HL-60 (cell line): ENCODE measurements around the gene GSTO1. TPM values are rescaled to one million over a fixed set of nuclear protein-coding genes. Genes with fewer than 3 reads are reported as not detected.

Experiments used
- DNase-seq, 2 experiments: peaks; one replicate each; pipeline ENCODE4 v3.0.0-alpha.2; 2010 to 2020; ENCODE audit warnings: low read depth in 1 of 2, low spot score in 1 of 2
- H3K27ac ChIP-seq: fragments of 250-450 bp; sonication (Bioruptor Pico); replicated peaks from 2 replicates; pipeline ENCODE4 v1.5.1; 2020; ENCODE audit warnings: mild to moderate bottlenecking, moderate library complexity
- H3K27me3 ChIP-seq: fragments of 250-450 bp; sonication (Bioruptor Pico); 2 replicates; pipeline ENCODE4 v1.5.1; 2021; ENCODE audit warnings: mild to moderate bottlenecking, moderate library complexity; ENCODE audit not compliant: insufficient read depth, poor library complexity, severe bottlenecking
- H3K4me3 ChIP-seq: replicated peaks from 2 replicates; pipeline ENCODE4 v1.5.1; 2011; ENCODE audit warnings: mild to moderate bottlenecking, control low read depth, low read length; ENCODE audit not compliant: insufficient read depth
- GABPA ChIP-seq: IDR thresholded peaks from 2 replicates; pipeline ENCODE4 v1.6.1; 2012; ENCODE audit warnings: low read depth
- POLR2AphosphoS5 ChIP-seq: IDR thresholded peaks from 2 replicates; pipeline ENCODE4 v1.6.1; 2012; ENCODE audit warnings: low read depth
- SPI1 ChIP-seq: IDR thresholded peaks from 2 replicates; pipeline ENCODE4 v1.6.1; 2012; ENCODE audit warnings: low read depth, mild to moderate bottlenecking, borderline replicate concordance
- microRNA-seq: library from miRNA; unstranded; fragments of <30 nt; microRNA quantifications from one replicate; pipeline ENCODE4, GENCODE V29; 2018
- TF ChIP-seq, protein P1 (sequence below): IDR thresholded peaks from one replicate; pipeline ENCODE4 v1.5.1; 2011; ENCODE audit warnings: low read length, control low read depth, inconsistent platforms; ENCODE audit not compliant: insufficient read depth
- TF ChIP-seq, protein P2 (sequence below): IDR thresholded peaks from 2 replicates; pipeline ENCODE4 v1.6.1; 2012; ENCODE audit warnings: low read depth; ENCODE audit not compliant: insufficient replicate concordance

GSTO1 gene

DNA sequence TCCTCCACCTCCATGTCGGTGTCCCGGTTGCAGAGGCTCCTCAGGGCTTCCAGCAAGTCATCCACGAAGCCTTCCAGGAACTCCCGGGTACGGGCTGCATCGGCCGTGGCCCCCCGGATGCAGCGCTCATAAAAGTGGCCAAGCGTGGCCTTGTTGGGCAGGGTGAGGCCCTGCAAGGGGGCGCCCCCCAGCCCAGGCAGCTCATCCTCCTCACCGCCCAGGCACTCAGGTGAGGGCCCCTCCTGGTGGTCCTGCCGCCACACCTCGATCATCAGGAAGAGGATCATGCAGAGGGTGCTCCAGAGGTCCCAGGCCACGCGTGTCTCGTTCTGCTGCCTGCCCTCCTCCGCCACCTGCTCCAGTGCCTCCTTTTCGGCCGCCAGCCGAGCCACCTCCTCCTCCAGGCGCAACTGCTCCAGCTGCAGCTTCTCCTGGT is 60.8 kb downstream of the GSTO1 start:
- TF ChIP-seq, protein P1, sequence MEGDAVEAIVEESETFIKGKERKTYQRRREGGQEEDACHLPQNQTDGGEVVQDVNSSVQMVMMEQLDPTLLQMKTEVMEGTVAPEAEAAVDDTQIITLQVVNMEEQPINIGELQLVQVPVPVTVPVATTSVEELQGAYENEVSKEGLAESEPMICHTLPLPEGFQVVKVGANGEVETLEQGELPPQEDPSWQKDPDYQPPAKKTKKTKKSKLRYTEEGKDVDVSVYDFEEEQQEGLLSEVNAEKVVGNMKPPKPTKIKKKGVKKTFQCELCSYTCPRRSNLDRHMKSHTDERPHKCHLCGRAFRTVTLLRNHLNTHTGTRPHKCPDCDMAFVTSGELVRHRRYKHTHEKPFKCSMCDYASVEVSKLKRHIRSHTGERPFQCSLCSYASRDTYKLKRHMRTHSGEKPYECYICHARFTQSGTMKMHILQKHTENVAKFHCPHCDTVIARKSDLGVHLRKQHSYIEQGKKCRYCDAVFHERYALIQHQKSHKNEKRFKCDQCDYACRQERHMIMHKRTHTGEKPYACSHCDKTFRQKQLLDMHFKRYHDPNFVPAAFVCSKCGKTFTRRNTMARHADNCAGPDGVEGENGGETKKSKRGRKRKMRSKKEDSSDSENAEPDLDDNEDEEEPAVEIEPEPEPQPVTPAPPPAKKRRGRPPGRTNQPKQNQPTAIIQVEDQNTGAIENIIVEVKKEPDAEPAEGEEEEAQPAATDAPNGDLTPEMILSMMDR = no peak
- TF ChIP-seq GABPA = no peak
- TF ChIP-seq, protein P2, sequence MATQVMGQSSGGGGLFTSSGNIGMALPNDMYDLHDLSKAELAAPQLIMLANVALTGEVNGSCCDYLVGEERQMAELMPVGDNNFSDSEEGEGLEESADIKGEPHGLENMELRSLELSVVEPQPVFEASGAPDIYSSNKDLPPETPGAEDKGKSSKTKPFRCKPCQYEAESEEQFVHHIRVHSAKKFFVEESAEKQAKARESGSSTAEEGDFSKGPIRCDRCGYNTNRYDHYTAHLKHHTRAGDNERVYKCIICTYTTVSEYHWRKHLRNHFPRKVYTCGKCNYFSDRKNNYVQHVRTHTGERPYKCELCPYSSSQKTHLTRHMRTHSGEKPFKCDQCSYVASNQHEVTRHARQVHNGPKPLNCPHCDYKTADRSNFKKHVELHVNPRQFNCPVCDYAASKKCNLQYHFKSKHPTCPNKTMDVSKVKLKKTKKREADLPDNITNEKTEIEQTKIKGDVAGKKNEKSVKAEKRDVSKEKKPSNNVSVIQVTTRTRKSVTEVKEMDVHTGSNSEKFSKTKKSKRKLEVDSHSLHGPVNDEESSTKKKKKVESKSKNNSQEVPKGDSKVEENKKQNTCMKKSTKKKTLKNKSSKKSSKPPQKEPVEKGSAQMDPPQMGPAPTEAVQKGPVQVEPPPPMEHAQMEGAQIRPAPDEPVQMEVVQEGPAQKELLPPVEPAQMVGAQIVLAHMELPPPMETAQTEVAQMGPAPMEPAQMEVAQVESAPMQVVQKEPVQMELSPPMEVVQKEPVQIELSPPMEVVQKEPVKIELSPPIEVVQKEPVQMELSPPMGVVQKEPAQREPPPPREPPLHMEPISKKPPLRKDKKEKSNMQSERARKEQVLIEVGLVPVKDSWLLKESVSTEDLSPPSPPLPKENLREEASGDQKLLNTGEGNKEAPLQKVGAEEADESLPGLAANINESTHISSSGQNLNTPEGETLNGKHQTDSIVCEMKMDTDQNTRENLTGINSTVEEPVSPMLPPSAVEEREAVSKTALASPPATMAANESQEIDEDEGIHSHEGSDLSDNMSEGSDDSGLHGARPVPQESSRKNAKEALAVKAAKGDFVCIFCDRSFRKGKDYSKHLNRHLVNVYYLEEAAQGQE = no peak
- no peak for TF ChIP-seq SPI1
- TF ChIP-seq POLR2AphosphoS5 = no peak
- DNase-seq = no peak
- Histone ChIP-seq H3K4me3 (no peak overlapping the region), H3K27ac (no peak overlapping the region), H3K27me3 (no peaks in the 10 kb centered on the region)

DNA sequence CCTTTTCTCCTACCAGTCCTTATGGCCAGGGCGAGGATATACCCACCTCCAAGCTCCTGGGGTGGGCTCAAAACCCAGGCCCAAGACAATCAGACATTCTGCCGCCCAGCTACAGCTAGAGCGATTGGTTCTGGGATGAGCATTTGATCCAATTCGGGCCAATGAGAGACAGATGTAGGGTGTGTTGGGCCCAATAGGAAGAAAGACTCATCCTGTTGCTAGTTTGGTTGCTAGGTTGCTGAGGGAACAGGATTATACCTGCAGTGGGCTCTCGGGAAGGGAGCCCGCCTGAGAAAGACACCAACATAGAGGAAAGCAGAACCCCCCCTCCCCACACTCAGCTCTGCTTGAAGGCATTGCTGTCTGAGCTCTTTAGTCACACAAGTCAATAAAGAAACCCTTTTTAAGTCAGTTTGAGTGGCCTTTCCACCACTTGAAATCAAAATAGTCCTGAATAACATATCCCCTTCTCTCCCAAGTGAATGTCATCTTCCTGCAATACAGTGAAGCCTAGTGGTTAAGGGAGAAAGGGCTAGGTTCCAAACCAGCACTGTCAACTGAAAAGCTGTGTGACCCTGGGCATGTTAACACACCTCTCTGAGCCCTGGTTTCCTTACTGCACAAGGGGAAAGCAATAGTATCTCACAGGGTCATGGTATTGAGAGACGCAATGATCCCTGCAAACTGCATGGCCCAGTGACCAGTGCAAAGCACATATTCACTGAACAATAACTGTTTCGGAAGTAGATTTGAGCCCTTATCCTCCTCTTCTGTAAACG is 61.8 kb downstream of the GSTO1 start:
- Histone ChIP-seq H3K4me3 (no peak overlapping the region), H3K27me3 (no peaks in the 10 kb centered on the region), H3K27ac (no peak overlapping the region)
- TF ChIP-seq, protein P2 = no peak
- TF ChIP-seq, protein P1 = no peak
- TF ChIP-seq POLR2AphosphoS5 (no peak), GABPA (no peak), SPI1 (no peak)
- DNase-seq = no peak

Small RNA genes lying within 50 kb of the gene (microRNA-seq; reads per million reads assigned to microRNA genes)
- gene MIR4482 (not detected), gene MIR609 (not detected)
